Hepatocyte (in vitro differentiated cells): ENCODE data around the gene SLC2A5. TPM values are rescaled to one million over a fixed set of nuclear protein-coding genes. Genes with fewer than 3 reads are reported as not detected.
A peak's percentile ranks its signal among the peaks of the same experiment; 100 is the strongest.

ENCODE experiments used
- DNase-seq: peaks from one replicate; pipeline ENCODE4 v3.0.0-alpha.2; 2016; ENCODE audit warnings: low spot score
- H2AFZ ChIP-seq: fragments of 200-600 bp; sonication (generic); 2 replicates; pipeline ENCODE4 v1.6.0; 2016; ENCODE audit warnings: antibody characterized with exemption, mild to moderate bottlenecking
- H3K27ac ChIP-seq: fragments of 200-600 bp; sonication (generic); 2 replicates; pipeline ENCODE4 v1.5.1; 2016; ENCODE audit warnings: mild to moderate bottlenecking
- H3K27me3 ChIP-seq: fragments of 200-600 bp; sonication (generic); 2 replicates; pipeline ENCODE4 v1.6.1; 2016
- H3K36me3 ChIP-seq: fragments of 200-600 bp; sonication (generic); replicated peaks from 2 replicates; pipeline ENCODE4 v1.5.1; 2016; ENCODE audit warnings: low read depth; ENCODE audit not compliant: insufficient read depth
- H3K4me1 ChIP-seq: fragments of 200-600 bp; sonication (generic); 2 replicates; pipeline ENCODE4 v1.5.1; 2016; ENCODE audit warnings: mild to moderate bottlenecking, moderate library complexity; ENCODE audit not compliant: insufficient read depth
- H3K4me2 ChIP-seq: fragments of 200-600 bp; sonication (generic); 2 replicates; pipeline ENCODE4 v1.6.0; 2016
- H3K4me3 ChIP-seq: fragments of 200-600 bp; sonication (generic); 2 replicates; pipeline ENCODE4 v1.5.1; 2016; ENCODE audit warnings: mild to moderate bottlenecking
- H3K79me2 ChIP-seq: fragments of 200-600 bp; sonication (generic); 2 replicates; pipeline ENCODE4 v1.6.0; 2017; ENCODE audit warnings: mild to moderate bottlenecking
- H3K9me2 ChIP-seq: fragments of 200-600 bp; sonication (generic); replicated peaks from 2 replicates; pipeline ENCODE4 v1.6.0; 2017; ENCODE audit warnings: mild to moderate bottlenecking; ENCODE audit not compliant: insufficient read depth
- H3K9me3 ChIP-seq: fragments of 200-600 bp; sonication (generic); 2 replicates; pipeline ENCODE4 v1.5.1; 2016; ENCODE audit warnings: low read depth, mild to moderate bottlenecking
- H4K20me1 ChIP-seq: fragments of 200-600 bp; sonication (generic); 2 replicates; pipeline ENCODE4 v1.6.0; 2016; ENCODE audit warnings: mild to moderate bottlenecking; ENCODE audit not compliant: insufficient read depth, poor library complexity, severe bottlenecking
- CTCF ChIP-seq: fragments of 200-600 bp; sonication (generic); IDR thresholded peaks from 2 replicates; pipeline ENCODE4 v1.5.1; 2016; ENCODE audit warnings: antibody characterized with exemption, mild to moderate bottlenecking; ENCODE audit not compliant: poor library complexity
- EZH2 ChIP-seq: fragments of 200-600 bp; sonication (generic); IDR thresholded peaks from 2 replicates; pipeline ENCODE4 v1.6.1; 2016; ENCODE audit warnings: antibody characterized with exemption, mild to moderate bottlenecking, borderline replicate concordance
- EZH2phosphoT487 ChIP-seq: fragments of 200-600 bp; sonication (generic); IDR thresholded peaks from one replicate; pipeline ENCODE4 v1.6.1; 2018; ENCODE audit warnings: antibody characterized with exemption, mild to moderate bottlenecking, low read depth, moderate library complexity; ENCODE audit not compliant: unreplicated experiment, severe bottlenecking
- WGBS: methylation state at CpG from one replicate; pipeline ENCODE4 v1.1.6; 2016; ENCODE audit warnings: low lambda C conversion rate; ENCODE audit errors: missing lambda C conversion rate; 5-methylcytosine and 5-hydroxymethylcytosine counted together
- polyA plus RNA-seq: library from polyadenylated mRNA; unstranded; fragments of >200 nt; fragmentation: Nextera tagmentation; extraction: Ambion mirVana; gene quantifications from 2 replicates; pipeline ENCODE4 v1.2.1, GENCODE V29; 2016
- total RNA-seq: library from RNA; depleted of rRNA; stranded (reverse); fragments of >200 nt; gene quantifications from 2 replicates; pipeline ENCODE4 v1.2.3, GENCODE V29; 2014

Gene SLC2A5
- total and polyA plus RNA-seq, 2 experiments from 2014 or later: 7.2 to 8.2 TPM

- no peak for DNase-seq
- no peak overlapping the region for H2AFZ ChIP-seq
- no peak overlapping the region for H3K27ac ChIP-seq
- H3K27me3 ChIP-seq: no peaks in the 10 kb centered on the region
- no peaks in the 10 kb centered on the region for H3K79me2 ChIP-seq
- H3K9me2 ChIP-seq: no peaks in the 10 kb centered on the region
- H3K36me3 ChIP-seq: no peaks in the 10 kb centered on the region
- H3K4me1 ChIP-seq: no peaks in the 10 kb centered on the region
- no peak overlapping the region for H3K4me2 ChIP-seq
- H4K20me1 ChIP-seq: no peaks in the 10 kb centered on the region
- H3K4me3 ChIP-seq: no peak overlapping the region
- WGBS: 93% methylated on average over 12 of the region's 14 CpGs
- no peak for TF ChIP-seq EZH2phosphoT487
- no peak for TF ChIP-seq EZH2
- no peak for TF ChIP-seq CTCF
- H3K9me3 ChIP-seq: no peaks in the 10 kb centered on the region
These were observed 36.9 kb upstream of the SLC2A5 start for GRCh38 chr1:9106286-9106685.

- Histone ChIP-seq H4K20me1 (no peaks in the 10 kb centered on the region), H3K79me2 (no peaks in the 10 kb centered on the region), H3K4me1 (peaks cover 3% of the 10 kb centered on the region), H3K27me3 (no peaks in the 10 kb centered on the region), H2AFZ (no peak overlapping the region), H3K9me2 (no peaks in the 10 kb centered on the region), H3K9me3 (no peaks in the 10 kb centered on the region), H3K4me3 (no peak overlapping the region), H3K36me3 (no peaks in the 10 kb centered on the region), H3K4me2 (no peak overlapping the region), H3K27ac (no peak overlapping the region)
- no peak for DNase-seq
- WGBS: 95% methylated on average over 22 of the region's 22 CpGs
- TF ChIP-seq CTCF (no peak), EZH2phosphoT487 (no peak), EZH2 (no peak)
These were observed 36.0 kb upstream of the SLC2A5 start for GRCh38 chr1:9105336-9105867.

DNA sequence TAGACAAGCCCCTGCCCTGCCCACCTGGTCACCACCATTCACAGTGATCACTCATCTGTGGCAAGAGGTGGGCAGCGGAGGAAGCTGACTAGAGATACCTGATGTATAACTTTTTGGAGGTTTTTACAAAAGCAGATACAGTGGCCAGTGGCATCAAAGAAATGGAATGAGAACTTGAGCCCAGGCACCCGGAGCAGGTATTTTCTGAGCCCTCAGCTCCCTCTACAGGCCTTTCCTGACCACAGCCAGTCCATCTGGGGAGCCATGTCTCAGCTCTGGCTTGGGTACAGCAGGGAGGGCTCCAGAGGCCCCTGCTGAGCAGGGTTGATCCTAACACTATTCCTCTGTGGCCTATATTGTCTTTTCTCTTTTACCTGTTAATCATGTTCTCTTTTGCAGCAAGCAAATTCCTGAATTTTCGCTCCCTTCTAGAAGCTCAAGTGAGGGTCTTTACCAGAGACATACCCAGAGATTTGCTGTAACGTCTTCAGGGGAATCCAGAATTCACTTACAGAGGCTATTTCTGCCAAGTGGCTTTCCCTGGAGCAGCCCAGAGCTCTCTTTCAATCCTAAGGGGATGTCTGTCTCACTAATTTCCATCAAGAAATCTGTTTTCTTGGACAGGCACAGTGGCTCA lies 32.2 kb upstream of the SLC2A5 start:
- Histone ChIP-seq H3K79me2 (no peaks in the 10 kb centered on the region), H3K4me3 (no peak overlapping the region), H3K36me3 (no peaks in the 10 kb centered on the region), H3K27ac (no peak overlapping the region), H3K4me2 (no peak overlapping the region), H3K9me3 (no peaks in the 10 kb centered on the region), H4K20me1 (no peaks in the 10 kb centered on the region), H3K9me2 (no peaks in the 10 kb centered on the region), H2AFZ (no peak overlapping the region), H3K27me3 (no peaks in the 10 kb centered on the region), H3K4me1 (peaks cover 3% of the 10 kb centered on the region)
- WGBS: 64% methylated on average over 4 of the region's 4 CpGs
- TF ChIP-seq CTCF (peak; percentile 70), EZH2phosphoT487 (no peak)
- peak; percentile 74 for DNase-seq
